H1 (cell line): ENCODE data around the gene ZNF836. TPM values are rescaled to one million over a fixed set of nuclear protein-coding genes. Genes with fewer than 3 reads are reported as not detected.

ENCODE experiments used
- CTCF ChIA-PET: fragments of 300-600 bp; sonication (Branson Sonifier 250); formaldehyde crosslinking; loops from one replicate; lab custom pipeline; 2021; ENCODE audit not compliant: partially characterized antibody; lab: Charles Lee
- POLR2A ChIA-PET: fragments of 300-600 bp; sonication (Branson Sonifier 250); formaldehyde crosslinking; loops from one replicate; lab custom pipeline; 2021; ENCODE audit warnings: inconsistent platforms; ENCODE audit not compliant: partially characterized antibody; lab: Charles Lee
- DNase-seq, 2 experiments: peaks; one replicate each; pipeline versions ENCODE4 v3.0.0 to v3.0.0-alpha.2; 2010 to 2022; ENCODE audit warnings: low spot score in 2 of 2, low read depth in 1 of 2, mixed read lengths in 1 of 2
- FAIRE-seq: peaks from 2 replicates; lab custom pipeline; 2011; peaks lifted over from hg19 to GRCh38; lab: Jason Lieb, UNC
- H2AFZ ChIP-seq: 2 replicates; pipeline ENCODE4 v1.8.1; 2012; ENCODE audit warnings: low read length, inconsistent platforms
- H2AK5ac ChIP-seq: 2 replicates; pipeline ENCODE4 v1.6.1; 2013; ENCODE audit warnings: low read depth, low read length
- H2BK120ac ChIP-seq: replicated peaks from 2 replicates; pipeline ENCODE3; 2013; ENCODE audit warnings: low read depth, low read length, inconsistent platforms
- H2BK12ac ChIP-seq: 2 replicates; pipeline ENCODE4 v1.6.1; 2013; ENCODE audit warnings: low read depth, low read length
- H2BK15ac ChIP-seq: 2 replicates; pipeline ENCODE4 v1.6.1; 2013; ENCODE audit warnings: low read length
- H2BK20ac ChIP-seq: 2 replicates; pipeline ENCODE4 v1.6.1; 2013; ENCODE audit warnings: low read length
- H2BK5ac ChIP-seq: 2 replicates; pipeline ENCODE4 v1.6.1; 2013; ENCODE audit warnings: low read depth, low read length
- H3K14ac ChIP-seq: 2 replicates; pipeline ENCODE4 v1.6.1; 2013; ENCODE audit warnings: inconsistent platforms; ENCODE audit not compliant: insufficient read length
- H3K18ac ChIP-seq: 2 replicates; pipeline ENCODE4 v1.6.1; 2013; ENCODE audit warnings: low read length; ENCODE audit errors: extremely low read depth
- H3K23ac ChIP-seq: 2 replicates; pipeline ENCODE4 v1.6.1; 2013; ENCODE audit warnings: inconsistent platforms; ENCODE audit not compliant: insufficient read length
- H3K23me2 ChIP-seq: 2 replicates; pipeline ENCODE4 v1.6.1; 2013; ENCODE audit warnings: low read depth, low read length
- H3K27ac ChIP-seq: 2 replicates; pipeline ENCODE4 v1.6.1; 2011; ENCODE audit warnings: low read depth, low read length, inconsistent platforms
- H3K27me3 ChIP-seq, 4 experiments: replicated peaks in 1 of 4; 1 replicate in 1 of 4; 2 replicates in 3 of 4; pipeline versions ENCODE4 v1.6.1 to v1.8.1; 2011 to 2013; ENCODE audit warnings: low read length in 3 of 4, mild to moderate bottlenecking in 3 of 4, inconsistent platforms in 2 of 4, mixed read lengths in 2 of 4, moderate library complexity in 1 of 4; ENCODE audit not compliant: control insufficient read depth in 3 of 4, insufficient read depth in 3 of 4; ENCODE audit errors: extremely low read depth in 1 of 4
- H3K36me3 ChIP-seq, 4 experiments: 2 replicates each; pipeline versions ENCODE4 v1.6.1 to v1.8.1; 2011 to 2013; ENCODE audit warnings: mild to moderate bottlenecking in 4 of 4, low read length in 3 of 4, moderate library complexity in 2 of 4, control low read depth in 1 of 4, inconsistent platforms in 1 of 4; ENCODE audit not compliant: insufficient read depth in 4 of 4, control insufficient read depth in 2 of 4
- H3K4ac ChIP-seq: replicated peaks from 2 replicates; pipeline ENCODE3; 2013; ENCODE audit warnings: low read length, low read depth, mixed read lengths, inconsistent platforms; ENCODE audit not compliant: insufficient read length
- H3K4me1 ChIP-seq, 4 experiments: replicated peaks in 1 of 4; 1 replicate in 1 of 4; 2 replicates in 3 of 4; pipeline versions ENCODE4 v1.6.1 to v1.8.1; 2011 to 2013; ENCODE audit warnings: low read length in 3 of 4, inconsistent platforms in 2 of 4, mixed read lengths in 1 of 4; ENCODE audit not compliant: insufficient read depth in 4 of 4, control insufficient read depth in 3 of 4
- H3K4me2 ChIP-seq, 2 experiments: 2 replicates each; pipeline versions ENCODE4 v1.6.1 to v1.8.1; 2011 to 2013; ENCODE audit warnings: low read depth in 2 of 2, low read length in 2 of 2, control low read depth in 1 of 2, inconsistent platforms in 1 of 2, mild to moderate bottlenecking in 1 of 2; ENCODE audit not compliant: insufficient read depth in 1 of 2
- H3K4me3 ChIP-seq, 4 experiments: fragments of 200-600, 300-600 bp in 1 of 4; sonication (generic), shearing (Covaris generic), sonication (Bioruptor Twin) in 1 of 4; 2 replicates each; pipeline versions ENCODE4 v1.5.1 to v1.8.1; 2011 to 2016; ENCODE audit warnings: low read length in 4 of 4, low read depth in 3 of 4, control low read depth in 2 of 4, inconsistent platforms in 2 of 4, mild to moderate bottlenecking in 2 of 4, mixed read lengths in 1 of 4, moderate library complexity in 1 of 4; ENCODE audit not compliant: insufficient read depth in 2 of 4; ENCODE audit errors: extremely low read depth in 1 of 4
- H3K56ac ChIP-seq: replicated peaks from 2 replicates; pipeline ENCODE3; 2013; ENCODE audit warnings: low read depth, mild to moderate bottlenecking, mixed read lengths, low read length, inconsistent platforms; ENCODE audit not compliant: insufficient read length
- H3K79me1 ChIP-seq: 2 replicates; pipeline ENCODE4 v1.6.1; 2013; ENCODE audit warnings: low read depth, low read length, control low read depth
- H3K79me2 ChIP-seq, 2 experiments: 2 replicates each; pipeline versions ENCODE4 v1.6.1 to v1.8.1; 2012 to 2013; ENCODE audit warnings: low read length in 2 of 2, mild to moderate bottlenecking in 2 of 2, inconsistent platforms in 1 of 2; ENCODE audit not compliant: insufficient read depth in 2 of 2, control insufficient read depth in 1 of 2
- H3K9ac ChIP-seq, 4 experiments: replicated peaks in 1 of 4; 1 replicate in 1 of 4; 2 replicates in 3 of 4; pipeline versions ENCODE4 v1.6.1 to v1.8.1; 2011 to 2013; ENCODE audit warnings: low read depth in 3 of 4, low read length in 3 of 4, control low read depth in 2 of 4, mild to moderate bottlenecking in 2 of 4, moderate library complexity in 2 of 4, inconsistent platforms in 1 of 4; ENCODE audit errors: extremely low read depth in 1 of 4
- H3K9me3 ChIP-seq, 2 experiments: 2 replicates each; pipeline versions ENCODE4 v1.6.1 to v1.8.1; 2012 to 2013; ENCODE audit warnings: mild to moderate bottlenecking in 2 of 2, moderate library complexity in 2 of 2, control low read depth in 1 of 2, inconsistent platforms in 1 of 2, low read depth in 1 of 2, low read length in 1 of 2, mixed read lengths in 1 of 2; ENCODE audit not compliant: insufficient read depth in 2 of 2
- H4K20me1 ChIP-seq, 2 experiments: replicated peaks in 1 of 2; 2 replicates each; pipeline versions ENCODE3 to v1.8.1; 2011 to 2013; ENCODE audit warnings: inconsistent platforms in 2 of 2, low read length in 2 of 2, mild to moderate bottlenecking in 1 of 2; ENCODE audit not compliant: insufficient read depth in 2 of 2, control insufficient read depth in 1 of 2
- H4K5ac ChIP-seq: 2 replicates; pipeline ENCODE4 v1.6.1; 2013; ENCODE audit warnings: low read length, low read depth, mixed read lengths, inconsistent platforms; ENCODE audit not compliant: insufficient read length
- H4K8ac ChIP-seq: 2 replicates; pipeline ENCODE4 v1.8.0; 2013; ENCODE audit warnings: mild to moderate bottlenecking, moderate library complexity, low read length, inconsistent platforms; ENCODE audit not compliant: insufficient read depth; ENCODE audit errors: extremely low read depth
- H4K91ac ChIP-seq: replicated peaks from 2 replicates; pipeline ENCODE3; 2013; ENCODE audit warnings: low read length, mixed read lengths, inconsistent platforms; ENCODE audit not compliant: insufficient read length
- BRCA1 ChIP-seq: IDR thresholded peaks from 2 replicates; pipeline ENCODE4 v1.6.1; 2012; ENCODE audit warnings: low read depth, low read length, improper control_type of control experiment
- CBX5 ChIP-seq: fragments of 300-800, 300-1000 bp; sonication (generic); IDR thresholded peaks from 2 replicates; pipeline ENCODE4 v1.7.1; 2016; ENCODE audit warnings: antibody characterized with exemption, low read length, low read depth
- CEBPB ChIP-seq: IDR thresholded peaks from 2 replicates; pipeline ENCODE4 v1.6.1; 2012; ENCODE audit warnings: low read depth, low read length
- JUND ChIP-seq: IDR thresholded peaks from 2 replicates; pipeline ENCODE4 v1.6.1; 2011; ENCODE audit warnings: mild to moderate bottlenecking, improper control_type of control experiment, low read length
- RFX5 ChIP-seq: IDR thresholded peaks from 2 replicates; pipeline ENCODE4 v1.6.1; 2011; ENCODE audit warnings: low read depth, low read length, improper control_type of control experiment, borderline replicate concordance
- SAP30 ChIP-seq: fragments of 300-600 bp; sonication (generic); IDR thresholded peaks from 2 replicates; pipeline ENCODE4 v1.7.1; 2012; ENCODE audit warnings: low read length, moderate library complexity, mild to moderate bottlenecking, inconsistent platforms; ENCODE audit not compliant: insufficient read depth, insufficient replicate concordance
- SIX5 ChIP-seq: IDR thresholded peaks from 2 replicates; pipeline ENCODE4 v1.6.1; 2011; ENCODE audit warnings: mild to moderate bottlenecking, low read depth, low read length
- WGBS, 2 experiments: shearing (Covaris generic) in 1 of 2; methylation state at CpG; one replicate each; pipeline versions ENCODE4 v1.1.6 to v1.1.7; 2013 to 2015; ENCODE audit warnings: low lambda C conversion rate in 2 of 2, mixed read lengths in 2 of 2, inconsistent platforms in 1 of 2, low coverage in 1 of 2, missing lambda C conversion rate in 1 of 2; ENCODE audit not compliant: insufficient replicate concordance in 2 of 2, insufficient coverage in 1 of 2, insufficient read length in 1 of 2; ENCODE audit errors: extremely low coverage in 1 of 2, missing lambda C conversion rate in 1 of 2; 5-methylcytosine and 5-hydroxymethylcytosine counted together
- polyA plus RNA-seq, 7 experiments: library from polyadenylated mRNA; depleted of rRNA in 3 of 7; stranded (reverse) in 5 of 7; unstranded in 2 of 7; fragments of >200 nt in 5 of 7; fragments of 200-250 nt in 2 of 7; gene quantifications; 1 replicate in 5 of 7; 2 replicates in 1 of 7; 4 replicates in 1 of 7; pipeline versions ENCODE4 v1.2.1 to v1.2.3, GENCODE V29; 2011 to 2013; ENCODE audit warnings: missing spikeins in 2 of 7, mixed read lengths in 2 of 7
- total RNA-seq: library from RNA; stranded (reverse); fragmentation: NEBNext Ultra II Directional; extraction: Animal tissue kit (Norgen Biotek cat#: 25700); gene quantifications from 2 replicates; pipeline ENCODE4 v1.2.1, GENCODE V29; 2021
- TF ChIP-seq, protein P1 (sequence below): IDR thresholded peaks from 2 replicates; pipeline ENCODE4 v1.6.1; 2011; ENCODE audit warnings: low read length, improper control_type of control experiment

The ZNF836 gene
- total and polyA plus RNA-seq, 2 of the 8 experiments (the other 6 are each of a cell fraction or from before 2014, with no cell fraction given): 5.6 to 27.2 TPM

DNA sequence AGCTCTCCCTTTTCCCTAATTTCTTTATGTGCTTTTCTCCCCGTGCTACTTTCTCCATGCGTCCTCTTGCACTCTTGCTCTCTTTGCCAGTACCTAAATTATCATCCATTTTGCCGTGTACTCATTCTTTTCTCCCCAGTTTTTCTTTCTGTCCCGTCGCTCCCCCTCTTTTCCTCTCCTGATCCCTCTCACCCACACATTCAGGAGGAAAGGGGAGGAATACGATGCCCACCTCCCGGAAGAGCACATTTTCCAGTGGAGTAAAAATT is 32.5 kb downstream of the ZNF836 start:
- peak overlapping the region; percentile 81; the same call in 1 of the 2 replicates for H2BK5ac ChIP-seq
- TF ChIP-seq SAP30: peak; percentile 53
- TF ChIP-seq CBX5: no peak
- TF ChIP-seq CEBPB: no peak
- TF ChIP-seq, protein P1, sequence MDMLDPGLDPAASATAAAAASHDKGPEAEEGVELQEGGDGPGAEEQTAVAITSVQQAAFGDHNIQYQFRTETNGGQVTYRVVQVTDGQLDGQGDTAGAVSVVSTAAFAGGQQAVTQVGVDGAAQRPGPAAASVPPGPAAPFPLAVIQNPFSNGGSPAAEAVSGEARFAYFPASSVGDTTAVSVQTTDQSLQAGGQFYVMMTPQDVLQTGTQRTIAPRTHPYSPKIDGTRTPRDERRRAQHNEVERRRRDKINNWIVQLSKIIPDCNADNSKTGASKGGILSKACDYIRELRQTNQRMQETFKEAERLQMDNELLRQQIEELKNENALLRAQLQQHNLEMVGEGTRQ: no peak
- no peak for TF ChIP-seq RFX5
- TF ChIP-seq SIX5: no peak
- no peak for TF ChIP-seq JUND
- no peak for TF ChIP-seq BRCA1
- CTCF ChIA-PET: interaction anchor here (0.8 to 2.4 kb wide), 7 partner anchors 26 to 119 kb away, joined by 3 to 11 read pairs (median 4); no protein-coding TSS in a partner anchor
- peak overlapping the region; percentile 82 to 99 (median 96) for H3K4me3 ChIP-seq
- peaks cover 0 to 4% (median 0%) of the 10 kb centered on the region in 4 experiments; a peak in 2 of 7 replicates for H3K4me1 ChIP-seq
- no peak overlapping the region for H2BK12ac ChIP-seq
- peak overlapping the region; percentile 50 to 93 (median 88) for H3K9ac ChIP-seq
- H4K20me1 ChIP-seq: no peaks in the 10 kb centered on the region
- H3K4ac ChIP-seq: no peak overlapping the region
- H3K4me2 ChIP-seq: peak overlapping the region; percentile 87 to 98
- H3K56ac ChIP-seq: no peak overlapping the region
- no peak overlapping the region for H2BK20ac ChIP-seq
- H3K36me3 ChIP-seq: peaks cover 0 to 7% (median 2%) of the 10 kb centered on the region in 4 experiments; a peak in 2 of 8 replicates
- H2BK15ac ChIP-seq: no peak overlapping the region
- FAIRE-seq (no peak), DNase-seq (no peak)
- WGBS, 2 experiments: 0% methylated on average over 6 of the region's 7 CpGs; no CpG with 5 or more reads in 1 of the 2 experiments
- POLR2A ChIA-PET: interaction anchor here (1.0 to 2.8 kb wide), 12 partner anchors 9 to 205 kb away, joined by 3 to 25 read pairs (median 4); partner anchors contain the start of genes PPP2R1A, ZNF432, ZNF610 and ZNF614
- no peak overlapping the region for H2BK120ac ChIP-seq
- no peak overlapping the region; the same call in 1 of the 2 replicates for H2AK5ac ChIP-seq
- H3K79me2 ChIP-seq: peaks cover 11 to 43% of the 10 kb centered on the region in 2 experiments
- peaks cover 6% of the 10 kb centered on the region; the same call in 1 of the 2 replicates for H3K23me2 ChIP-seq
- peak overlapping the region; percentile 19; the same call in 1 of the 2 replicates for H2AFZ ChIP-seq
- H3K79me1 ChIP-seq: peaks cover 7% of the 10 kb centered on the region
- H3K14ac ChIP-seq: no peak overlapping the region
- peak overlapping the region; percentile 89; the same call in 1 of the 2 replicates for H3K18ac ChIP-seq
- peak overlapping the region; percentile 41 for H4K5ac ChIP-seq
- peak overlapping the region; percentile 66; the same call in 1 of the 2 replicates for H4K8ac ChIP-seq
- H3K23ac ChIP-seq: no peak overlapping the region
- peak overlapping the region; percentile 81 for H3K27ac ChIP-seq
- peaks cover 4 to 5% of the 10 kb centered on the region in 2 experiments; a peak in 3 of 4 replicates for H3K9me3 ChIP-seq
- H4K91ac ChIP-seq: no peak overlapping the region
- H3K27me3 ChIP-seq: no peaks in the 10 kb centered on the region
